HepG2 (cell line): ENCODE measurements around the gene FKBP1A. TPM values are rescaled to one million over a fixed set of nuclear protein-coding genes. Genes with fewer than 3 reads are reported as not detected.
A peak's percentile ranks its signal among the peaks of the same experiment; 100 is the strongest.

Source experiments
- ATF5 ChIP-seq: sonication (generic); formaldehyde crosslinking; IDR thresholded peaks from 2 replicates; pipeline ENCODE4 v1.4.0; 2020; ENCODE audit warnings: mild to moderate bottlenecking, low read depth, missing genetic modification reagents
- ETS1 ChIP-seq: sonication (generic); formaldehyde crosslinking; IDR thresholded peaks from 2 replicates; pipeline ENCODE4 v1.4.0; 2020; ENCODE audit warnings: missing genetic modification reagents
- GTF3A ChIP-seq: sonication (generic); formaldehyde crosslinking; conservative IDR thresholded peaks from 2 replicates; pipeline ENCODE4 v1.4.0; 2020; ENCODE audit warnings: mild to moderate bottlenecking, missing genetic modification reagents
- IRF9 ChIP-seq: sonication (generic); formaldehyde crosslinking; IDR thresholded peaks from 2 replicates; pipeline ENCODE4 v1.8.0; 2022; ENCODE audit warnings: missing genetic modification reagents, mild to moderate bottlenecking, borderline replicate concordance
- ISL2 ChIP-seq: sonication (generic); formaldehyde crosslinking; IDR thresholded peaks from 2 replicates; pipeline ENCODE4 v1.5.0; 2020; ENCODE audit warnings: missing genetic modification reagents
- KIAA2018 ChIP-seq: sonication (generic); formaldehyde crosslinking; IDR thresholded peaks from 2 replicates; pipeline ENCODE4 v1.5.0; 2020; ENCODE audit warnings: mild to moderate bottlenecking, missing genetic modification reagents, borderline replicate concordance
- MAFK ChIP-seq, 2 experiments: IDR thresholded peaks in 1 of 2; conservative IDR thresholded peaks in 1 of 2; 2 replicates each; pipeline ENCODE4 v1.6.1; 2011; ENCODE audit warnings: improper control_type of control experiment in 2 of 2, low read length in 2 of 2
- NONO ChIP-seq, 2 experiments: fragments of 450-650 bp in 1 of 2; sonication (generic) in 1 of 2; formaldehyde crosslinking in 1 of 2; IDR thresholded peaks in 1 of 2; conservative IDR thresholded peaks in 1 of 2; 2 replicates each; pipeline versions ENCODE4 v1.6.1 to v1.8.0; 2017 to 2022; ENCODE audit warnings: mild to moderate bottlenecking in 1 of 2, missing genetic modification reagents in 1 of 2, moderate library complexity in 1 of 2
- TP53 ChIP-seq: sonication (generic); formaldehyde crosslinking; conservative IDR thresholded peaks from 2 replicates; pipeline ENCODE4 v1.4.0; 2020; ENCODE audit warnings: missing genetic modification reagents
- ZNF225 ChIP-seq: sonication (generic); formaldehyde crosslinking; IDR thresholded peaks from 2 replicates; pipeline ENCODE4 v1.4.0; 2020; ENCODE audit warnings: mild to moderate bottlenecking, missing genetic modification reagents
- ZNF264 ChIP-seq: sonication (generic); formaldehyde crosslinking; IDR thresholded peaks from 2 replicates; pipeline ENCODE4 v1.4.0; 2020; ENCODE audit warnings: missing genetic modification reagents
- ZNF383 ChIP-seq: sonication (generic); formaldehyde crosslinking; IDR thresholded peaks from 2 replicates; pipeline ENCODE4 v1.4.0; 2020; ENCODE audit warnings: missing genetic modification reagents, mild to moderate bottlenecking, borderline replicate concordance
- ZNF652 ChIP-seq: IDR thresholded peaks from 2 replicates; pipeline ENCODE4 v1.6.1; 2016; ENCODE audit warnings: low read depth, borderline replicate concordance
- polyA plus RNA-seq, 8 experiments: library from polyadenylated mRNA; depleted of rRNA in 3 of 8; stranded (reverse) in 7 of 8; unstranded in 1 of 8; fragments of >200 nt; fragmentation: Illumina TruSeq in 4 of 8; extraction: Trizol in 4 of 8; gene quantifications; 2 replicates each; pipeline versions ENCODE4 v1.2.1 to v1.2.3, GENCODE V29; 2011 to 2016; ENCODE audit warnings: low read depth in 4 of 8, missing spikeins in 1 of 8, mixed read lengths in 1 of 8; ENCODE audit not compliant: insufficient read depth in 1 of 8
- total RNA-seq, 5 experiments: library from RNA; depleted of rRNA; stranded (reverse); fragments of >200 nt; fragmentation: Illumina TruSeq; extraction: Trizol; gene quantifications; 2 replicates each; pipeline ENCODE4 v1.2.3, GENCODE V29; 2016; ENCODE audit warnings: low read depth in 1 of 5
- TF ChIP-seq, protein P1 (sequence below): sonication (generic); formaldehyde crosslinking; IDR thresholded peaks from 2 replicates; pipeline ENCODE4 v1.8.1; 2022; ENCODE audit warnings: low read depth, mild to moderate bottlenecking, missing genetic modification reagents

Gene FKBP1A
- total and polyA plus RNA-seq, 2 of the 13 experiments (the other 11 are each of a cell fraction or from before 2014, with no cell fraction given) = 119 to 468 TPM

GRCh38 chr20:1377984-1378734 is 14.7 kb downstream of the FKBP1A start (continued):
- TF ChIP-seq NONO (IDR thresholded peaks at IDR 0.05) (no peak), NONO (CRISPR knock-in tag; conservative IDR thresholded peaks at IDR 0.05) (peak; percentile 53; the same call in 1 of the 2 replicates), MAFK (conservative IDR thresholded peaks at IDR 0.05 in 1 of 2, IDR thresholded peaks at IDR 0.05 in 1 of 2; ENCODE audit: low read length in 2 of 2) (no peak), TP53 (CRISPR knock-in tag) (no peak), ETS1 (CRISPR knock-in tag) (no peak), GTF3A (no peak), IRF9 (CRISPR knock-in tag) (no peak), ATF5 (CRISPR knock-in tag) (no peak), ZNF225 (CRISPR knock-in tag) (no peak), ZNF652 (CRISPR knock-in tag) (no peak), ISL2 (no peak), ZNF264 (CRISPR knock-in tag) (no peak), KIAA2018 (CRISPR knock-in tag) (no peak), ZNF383 (no peak)
- TF ChIP-seq, protein P1, sequence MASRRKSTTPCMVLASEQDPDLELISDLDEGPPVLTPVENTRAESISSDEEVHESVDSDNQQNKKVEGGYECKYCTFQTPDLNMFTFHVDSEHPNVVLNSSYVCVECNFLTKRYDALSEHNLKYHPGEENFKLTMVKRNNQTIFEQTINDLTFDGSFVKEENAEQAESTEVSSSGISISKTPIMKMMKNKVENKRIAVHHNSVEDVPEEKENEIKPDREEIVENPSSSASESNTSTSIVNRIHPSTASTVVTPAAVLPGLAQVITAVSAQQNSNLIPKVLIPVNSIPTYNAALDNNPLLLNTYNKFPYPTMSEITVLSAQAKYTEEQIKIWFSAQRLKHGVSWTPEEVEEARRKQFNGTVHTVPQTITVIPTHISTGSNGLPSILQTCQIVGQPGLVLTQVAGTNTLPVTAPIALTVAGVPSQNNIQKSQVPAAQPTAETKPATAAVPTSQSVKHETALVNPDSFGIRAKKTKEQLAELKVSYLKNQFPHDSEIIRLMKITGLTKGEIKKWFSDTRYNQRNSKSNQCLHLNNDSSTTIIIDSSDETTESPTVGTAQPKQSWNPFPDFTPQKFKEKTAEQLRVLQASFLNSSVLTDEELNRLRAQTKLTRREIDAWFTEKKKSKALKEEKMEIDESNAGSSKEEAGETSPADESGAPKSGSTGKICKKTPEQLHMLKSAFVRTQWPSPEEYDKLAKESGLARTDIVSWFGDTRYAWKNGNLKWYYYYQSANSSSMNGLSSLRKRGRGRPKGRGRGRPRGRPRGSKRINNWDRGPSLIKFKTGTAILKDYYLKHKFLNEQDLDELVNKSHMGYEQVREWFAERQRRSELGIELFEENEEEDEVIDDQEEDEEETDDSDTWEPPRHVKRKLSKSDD (CRISPR knock-in tag) = no peak
